Keratinocyte (primary cell): Measurements from ENCODE around the gene NAT16. TPM values are rescaled to one million over a fixed set of nuclear protein-coding genes. Genes with fewer than 3 reads are reported as not detected.
A peak's percentile ranks its signal among the peaks of the same experiment; 100 is the strongest.

Experiments used
- DNase-seq: peaks from one replicate; pipeline ENCODE4 v3.0.0-alpha.2; 2011; ENCODE audit warnings: low read depth, missing footprints, low spot score
- FAIRE-seq: peaks from 2 replicates; lab custom pipeline; 2011; peaks lifted over from hg19 to GRCh38; lab: Jason Lieb, UNC
- H2AFZ ChIP-seq: 2 replicates; pipeline ENCODE4 v1.6.0; 2012; ENCODE audit warnings: low read length, control low read depth, inconsistent platforms; ENCODE audit not compliant: control insufficient read depth
- H3K27ac ChIP-seq: 2 replicates; pipeline ENCODE4 v1.5.1; 2011; ENCODE audit warnings: low read length; ENCODE audit not compliant: control insufficient read depth, insufficient read depth
- H3K27me3 ChIP-seq: 3 replicates; pipeline ENCODE4 v1.6.0; 2011; ENCODE audit warnings: low read length; ENCODE audit not compliant: control insufficient read depth, insufficient read depth; ENCODE audit errors: extremely low read depth
- H3K36me3 ChIP-seq, 2 experiments: 2 replicates in 1 of 2; 3 replicates in 1 of 2; pipeline ENCODE4 v1.5.1; 2011; ENCODE audit warnings: low read length in 2 of 2, mild to moderate bottlenecking in 1 of 2; ENCODE audit not compliant: control insufficient read depth in 2 of 2, insufficient read depth in 2 of 2; ENCODE audit errors: extremely low read depth in 1 of 2
- H3K4me1 ChIP-seq: 3 replicates; pipeline ENCODE4 v1.5.1; 2011; ENCODE audit warnings: low read length; ENCODE audit not compliant: control insufficient read depth, insufficient read depth; ENCODE audit errors: extremely low read depth
- H3K4me2 ChIP-seq: 3 replicates; pipeline ENCODE4 v1.6.0; 2011; ENCODE audit warnings: low read depth, low read length; ENCODE audit not compliant: control insufficient read depth, insufficient read depth; ENCODE audit errors: extremely low read depth
- H3K4me3 ChIP-seq, 3 experiments: fragments of 200-600 bp in 1 of 3; sonication (generic) in 1 of 3; 2 replicates in 2 of 3; 3 replicates in 1 of 3; pipeline ENCODE4 v1.5.1; 2011 to 2016; ENCODE audit warnings: low read length in 3 of 3, mild to moderate bottlenecking in 3 of 3, control low read depth in 2 of 3, inconsistent platforms in 1 of 3, low read depth in 1 of 3, mixed read lengths in 1 of 3, mixed run types in 1 of 3, moderate library complexity in 1 of 3; ENCODE audit not compliant: control insufficient read depth in 2 of 3, insufficient read depth in 2 of 3; ENCODE audit errors: extremely low read depth in 1 of 3
- H3K79me2 ChIP-seq: 2 replicates; pipeline ENCODE4 v1.6.0; 2012; ENCODE audit warnings: low read length; ENCODE audit not compliant: control insufficient read depth, insufficient read depth
- H3K9ac ChIP-seq: 3 replicates; pipeline ENCODE4 v1.6.0; 2011; ENCODE audit warnings: low read length; ENCODE audit not compliant: control insufficient read depth, insufficient read depth; ENCODE audit errors: extremely low read depth
- H3K9me1 ChIP-seq: 3 replicates; pipeline ENCODE4 v1.6.0; 2011; ENCODE audit warnings: low read length; ENCODE audit not compliant: control insufficient read depth, insufficient read depth; ENCODE audit errors: extremely low read depth
- H3K9me3 ChIP-seq: 2 replicates; pipeline ENCODE4 v1.5.1; 2012; ENCODE audit warnings: low read depth, low read length; ENCODE audit not compliant: control insufficient read depth
- H4K20me1 ChIP-seq: 3 replicates; pipeline ENCODE4 v1.6.0; 2011; ENCODE audit warnings: low read length; ENCODE audit not compliant: control insufficient read depth, insufficient read depth; ENCODE audit errors: extremely low read depth
- EZH2 ChIP-seq: IDR thresholded peaks from one replicate; pipeline ENCODE4 v1.6.1; 2012; ENCODE audit warnings: inconsistent platforms, mild to moderate bottlenecking, low read length, moderate library complexity
- dilution Hi-C: fragments of 300-500 bp; cut with MboI; formaldehyde crosslinking; loops from one replicate; pipeline ENCODE4 v1.7.0; 2020; ENCODE audit warnings: low sequenced_read_pairs; ENCODE audit not compliant: extremely low pct_ligation_motif_present
- polyA plus RNA-seq, 5 experiments: library from polyadenylated mRNA; depleted of rRNA in 3 of 5; stranded (reverse) in 3 of 5; stranded (forward) in 1 of 5; unstranded in 1 of 5; fragments of >200 nt; gene quantifications; 1 replicate in 1 of 5; 2 replicates in 3 of 5; 3 replicates in 1 of 5; pipeline versions ENCODE4 v1.2.1 to v1.2.3, GENCODE V29; 2011 to 2012; ENCODE audit warnings: missing spikeins in 2 of 5, low read depth in 1 of 5, low replicate concordance in 1 of 5
- TF ChIP-seq, protein P1 (sequence below), 3 experiments: IDR thresholded peaks in 1 of 3; conservative IDR thresholded peaks in 1 of 3; optimal IDR thresholded peaks in 1 of 3; 2 replicates in 2 of 3; 3 replicates in 1 of 3; pipeline versions ENCODE3 to v1.5.1; 2011; ENCODE audit warnings: low read length in 3 of 3, mild to moderate bottlenecking in 3 of 3, moderate library complexity in 2 of 3, control low read depth in 1 of 3, inconsistent platforms in 1 of 3; ENCODE audit not compliant: insufficient read depth in 2 of 3; ENCODE audit errors: extremely low read depth in 1 of 3

The NAT16 gene
- polyA plus RNA-seq, 1 donor (not counting 4 experiments of a cell fraction or from before 2014, with no cell fraction given): not detected

DNA sequence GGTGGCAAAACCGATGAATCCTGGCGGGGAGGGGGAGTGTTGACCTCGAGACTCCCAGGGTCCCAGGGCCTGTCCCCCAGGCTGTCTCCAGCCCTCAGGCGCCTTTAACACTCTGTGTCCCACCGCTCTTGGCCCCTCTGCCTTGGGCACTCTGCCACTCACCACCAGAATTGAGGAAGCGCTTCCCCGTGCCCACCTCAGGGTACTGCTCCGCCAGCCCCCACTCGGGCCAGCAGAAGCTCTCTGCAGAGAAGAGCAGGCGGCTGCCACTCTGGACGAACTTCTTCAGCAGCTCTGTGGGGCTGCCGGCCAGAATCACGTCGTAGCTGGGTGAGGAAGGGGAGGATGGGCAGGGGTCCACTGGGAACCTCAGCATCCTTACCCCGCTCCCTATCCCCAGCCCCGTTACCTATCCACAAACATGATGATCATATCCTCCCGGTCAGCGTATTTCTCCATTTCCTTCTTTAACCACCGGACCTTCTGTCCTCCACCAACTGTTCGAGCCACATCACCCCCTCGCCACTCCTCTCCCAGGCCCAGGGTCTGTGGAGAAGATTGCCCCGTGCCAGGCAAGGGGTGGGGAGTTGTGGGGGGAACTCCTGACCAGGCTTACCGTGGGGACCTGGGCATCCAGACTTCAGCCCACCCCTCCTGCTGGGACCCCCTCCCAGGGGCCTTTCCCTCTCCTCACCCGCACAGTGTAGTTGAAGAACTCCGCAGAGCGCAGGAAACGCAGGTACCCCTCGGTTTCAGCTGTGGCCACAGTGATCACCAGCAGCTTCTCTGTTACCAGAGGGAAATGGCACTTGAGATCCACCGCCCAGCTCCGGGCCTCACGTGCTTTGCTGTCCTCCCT is 36.1 kb upstream of the NAT16 start:
- Histone ChIP-seq H2AFZ (peak overlapping the region; percentile 67), H4K20me1 (no peaks in the 10 kb centered on the region), H3K4me2 (peak overlapping the region; percentile 91), H3K79me2 (peaks cover 47% of the 10 kb centered on the region), H3K4me3 (peak overlapping the region; percentile 81 to 94 (median 91)), H3K9me1 (no peaks in the 10 kb centered on the region), H3K27me3 (no peaks in the 10 kb centered on the region), H3K4me1 (peaks cover 14% of the 10 kb centered on the region), H3K27ac (peak overlapping the region; percentile 78), H3K9ac (peak overlapping the region; percentile 85), H3K9me3 (no peaks in the 10 kb centered on the region), H3K36me3 (peaks cover 16 to 17% of the 10 kb centered on the region in 2 experiments)
- no peak for TF ChIP-seq EZH2
- TF ChIP-seq, protein P1, sequence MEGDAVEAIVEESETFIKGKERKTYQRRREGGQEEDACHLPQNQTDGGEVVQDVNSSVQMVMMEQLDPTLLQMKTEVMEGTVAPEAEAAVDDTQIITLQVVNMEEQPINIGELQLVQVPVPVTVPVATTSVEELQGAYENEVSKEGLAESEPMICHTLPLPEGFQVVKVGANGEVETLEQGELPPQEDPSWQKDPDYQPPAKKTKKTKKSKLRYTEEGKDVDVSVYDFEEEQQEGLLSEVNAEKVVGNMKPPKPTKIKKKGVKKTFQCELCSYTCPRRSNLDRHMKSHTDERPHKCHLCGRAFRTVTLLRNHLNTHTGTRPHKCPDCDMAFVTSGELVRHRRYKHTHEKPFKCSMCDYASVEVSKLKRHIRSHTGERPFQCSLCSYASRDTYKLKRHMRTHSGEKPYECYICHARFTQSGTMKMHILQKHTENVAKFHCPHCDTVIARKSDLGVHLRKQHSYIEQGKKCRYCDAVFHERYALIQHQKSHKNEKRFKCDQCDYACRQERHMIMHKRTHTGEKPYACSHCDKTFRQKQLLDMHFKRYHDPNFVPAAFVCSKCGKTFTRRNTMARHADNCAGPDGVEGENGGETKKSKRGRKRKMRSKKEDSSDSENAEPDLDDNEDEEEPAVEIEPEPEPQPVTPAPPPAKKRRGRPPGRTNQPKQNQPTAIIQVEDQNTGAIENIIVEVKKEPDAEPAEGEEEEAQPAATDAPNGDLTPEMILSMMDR (optimal IDR thresholded peaks at IDR 0.05 in 1 of 3, IDR thresholded peaks at IDR 0.05 in 1 of 3, conservative IDR thresholded peaks at IDR 0.05 in 1 of 3; ENCODE audit: extremely low read depth in 1 of 3, insufficient read depth in 2 of 3, low read length in 3 of 3): no peak
- DNase-seq: no peak
- FAIRE-seq: no peak
- dilution Hi-C loops: no loop called here

DNA sequence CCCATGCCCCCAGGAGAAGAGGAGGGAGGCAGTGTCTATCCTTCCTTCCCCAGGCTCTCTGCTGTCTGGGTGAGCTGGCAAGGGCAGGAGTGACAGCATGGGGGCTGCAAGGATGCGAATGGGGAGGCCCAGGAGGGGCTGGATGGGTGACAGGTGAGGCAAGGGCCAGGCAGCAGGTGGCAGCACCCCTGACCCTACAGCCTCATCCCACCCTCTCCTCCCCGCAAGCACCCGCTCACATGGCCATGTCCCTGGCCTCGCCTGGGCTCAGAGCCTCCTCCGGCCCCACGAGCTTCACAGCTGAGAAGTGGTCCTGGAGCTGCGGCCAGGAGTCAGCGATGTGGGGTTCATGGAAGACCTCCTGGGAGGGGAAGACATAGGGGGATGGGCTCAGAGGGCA is 31.9 kb upstream of the NAT16 start:
- Histone ChIP-seq H3K9me3 (no peaks in the 10 kb centered on the region), H2AFZ (no peak overlapping the region), H3K4me3 (no peak overlapping the region), H3K36me3 (peaks cover 23 to 35% of the 10 kb centered on the region in 2 experiments), H3K9ac (no peak overlapping the region), H3K4me1 (peaks cover 8% of the 10 kb centered on the region), H3K9me1 (no peaks in the 10 kb centered on the region), H3K4me2 (no peak overlapping the region), H3K27me3 (no peaks in the 10 kb centered on the region), H4K20me1 (no peaks in the 10 kb centered on the region), H3K27ac (no peak overlapping the region), H3K79me2 (peaks cover 17% of the 10 kb centered on the region)
- FAIRE-seq (no peak), DNase-seq (no peak)
- dilution Hi-C loops: no loop called here
- no peak for TF ChIP-seq EZH2
- TF ChIP-seq, protein P1 (optimal IDR thresholded peaks at IDR 0.05 in 1 of 3, IDR thresholded peaks at IDR 0.05 in 1 of 3, conservative IDR thresholded peaks at IDR 0.05 in 1 of 3; ENCODE audit: extremely low read depth in 1 of 3, insufficient read depth in 2 of 3, low read length in 3 of 3): no peak
